Measurements from ENCODE around the gene CDH4.

- TF ChIP-seq E4F1 (CRISPR knock-in tag; IDR thresholded peaks at IDR 0.05; ENCODE audit: borderline replicate concordance) (no peak), REST (IDR thresholded peaks at IDR 0.05; ENCODE audit: borderline replicate concordance) (no peak), REST (CRISPR knock-in tag; IDR thresholded peaks at IDR 0.05; ENCODE audit: low read depth) (no peak), KDM1A (IDR thresholded peaks at IDR 0.05) (no peak), COPS2 (conservative IDR thresholded peaks at IDR 0.05) (no peak)
- TF ChIP-seq, protein P1, sequence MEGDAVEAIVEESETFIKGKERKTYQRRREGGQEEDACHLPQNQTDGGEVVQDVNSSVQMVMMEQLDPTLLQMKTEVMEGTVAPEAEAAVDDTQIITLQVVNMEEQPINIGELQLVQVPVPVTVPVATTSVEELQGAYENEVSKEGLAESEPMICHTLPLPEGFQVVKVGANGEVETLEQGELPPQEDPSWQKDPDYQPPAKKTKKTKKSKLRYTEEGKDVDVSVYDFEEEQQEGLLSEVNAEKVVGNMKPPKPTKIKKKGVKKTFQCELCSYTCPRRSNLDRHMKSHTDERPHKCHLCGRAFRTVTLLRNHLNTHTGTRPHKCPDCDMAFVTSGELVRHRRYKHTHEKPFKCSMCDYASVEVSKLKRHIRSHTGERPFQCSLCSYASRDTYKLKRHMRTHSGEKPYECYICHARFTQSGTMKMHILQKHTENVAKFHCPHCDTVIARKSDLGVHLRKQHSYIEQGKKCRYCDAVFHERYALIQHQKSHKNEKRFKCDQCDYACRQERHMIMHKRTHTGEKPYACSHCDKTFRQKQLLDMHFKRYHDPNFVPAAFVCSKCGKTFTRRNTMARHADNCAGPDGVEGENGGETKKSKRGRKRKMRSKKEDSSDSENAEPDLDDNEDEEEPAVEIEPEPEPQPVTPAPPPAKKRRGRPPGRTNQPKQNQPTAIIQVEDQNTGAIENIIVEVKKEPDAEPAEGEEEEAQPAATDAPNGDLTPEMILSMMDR (IDR thresholded peaks at IDR 0.05 in 2 of 3, conservative IDR thresholded peaks at IDR 0.05 in 1 of 3; ENCODE audit: insufficient read depth in 2 of 3, low read depth in 1 of 3, low read length in 3 of 3), result no peak
Measured at GRCh38 chr20:61722146-61722678, 470.2 kb downstream of the CDH4 start.
